ENCODE results near the gene CACNB2.

The CACNB2 gene

DNA sequence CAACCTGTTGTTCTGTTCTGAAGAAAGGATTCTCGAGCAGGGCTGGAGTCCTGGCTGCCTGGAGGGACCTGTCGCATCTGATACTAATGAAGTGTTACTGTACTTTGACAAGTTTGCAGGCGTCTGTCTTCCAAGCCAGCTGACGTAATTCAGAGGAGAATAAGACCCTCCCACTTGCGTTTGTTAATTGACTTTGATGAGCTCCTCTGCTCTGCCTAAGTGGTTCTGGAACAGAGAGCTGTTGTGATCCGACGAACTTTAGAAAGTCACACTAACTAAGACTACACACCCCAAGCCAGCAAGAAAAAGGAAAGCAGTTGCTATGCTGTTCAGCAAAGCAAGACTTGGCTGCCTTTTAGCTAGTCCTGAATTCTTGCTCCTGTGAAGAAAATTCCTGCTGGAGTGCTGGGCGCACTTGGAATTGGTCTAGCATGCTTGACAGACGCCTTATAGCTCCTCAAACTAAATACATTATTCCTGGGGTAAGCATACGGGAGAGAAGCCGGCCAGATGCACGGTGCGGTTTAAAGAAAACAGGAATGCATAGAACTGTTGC is 200.3 kb downstream of the CACNB2 start:
- no peak for DNase-seq

GRCh38 chr10:18341055-18341454 is 200.8 kb downstream of the CACNB2 start:
- no peak for DNase-seq

DNA sequence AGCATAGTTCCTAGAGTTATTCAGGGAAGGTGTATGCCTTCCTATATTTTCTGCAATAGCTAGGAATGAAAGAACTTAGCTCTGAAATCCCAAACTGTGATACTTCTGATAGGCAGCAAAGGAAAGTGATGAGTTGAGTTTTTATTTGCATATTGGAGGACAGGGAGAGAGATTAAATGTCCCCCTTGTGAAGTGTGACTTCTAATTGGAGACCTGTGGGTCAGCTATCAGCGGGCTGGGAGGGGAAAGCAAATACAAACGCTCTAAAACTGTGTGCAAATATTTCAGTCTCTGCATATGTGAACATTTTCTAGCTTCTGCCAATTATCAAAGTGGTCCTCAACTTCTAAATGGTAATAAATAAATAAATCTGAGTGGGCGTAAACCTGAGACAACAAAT is 203.3 kb downstream of the CACNB2 start:
- DNase-seq, result no peak

DNA sequence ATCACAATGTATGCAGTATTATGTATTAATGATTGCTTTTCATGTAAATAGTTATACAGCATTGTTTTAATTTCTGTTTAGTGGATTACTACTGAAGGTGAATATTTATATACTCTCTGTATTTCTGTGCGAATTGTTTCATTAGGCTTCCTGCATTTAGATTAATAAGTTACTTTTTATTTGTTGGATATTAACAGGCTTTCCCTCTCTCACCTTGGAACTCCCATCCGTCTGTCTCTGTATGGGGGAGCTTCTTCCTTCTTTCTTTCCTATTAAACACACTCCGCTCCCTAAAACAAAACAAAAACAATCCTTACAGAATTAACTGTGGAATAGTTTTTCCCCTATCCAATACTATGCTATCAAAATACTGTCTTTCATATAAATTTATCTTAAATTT is 205.1 kb downstream of the CACNB2 start:
- no peak for DNase-seq

GRCh38 chr10:18350340-18350739 is 210.1 kb downstream of the CACNB2 start:
- no peak for DNase-seq

- no peak for DNase-seq
Measured at GRCh38 chr10:18351421-18351820, 211.2 kb downstream of the CACNB2 start.

GRCh38 chr10:18352175-18352574 is 212.0 kb downstream of the CACNB2 start:
- DNase-seq, result no peak

- DNase-seq, result no peak
Measured at GRCh38 chr10:18359812-18360211, 219.6 kb downstream of the CACNB2 start.

DNA sequence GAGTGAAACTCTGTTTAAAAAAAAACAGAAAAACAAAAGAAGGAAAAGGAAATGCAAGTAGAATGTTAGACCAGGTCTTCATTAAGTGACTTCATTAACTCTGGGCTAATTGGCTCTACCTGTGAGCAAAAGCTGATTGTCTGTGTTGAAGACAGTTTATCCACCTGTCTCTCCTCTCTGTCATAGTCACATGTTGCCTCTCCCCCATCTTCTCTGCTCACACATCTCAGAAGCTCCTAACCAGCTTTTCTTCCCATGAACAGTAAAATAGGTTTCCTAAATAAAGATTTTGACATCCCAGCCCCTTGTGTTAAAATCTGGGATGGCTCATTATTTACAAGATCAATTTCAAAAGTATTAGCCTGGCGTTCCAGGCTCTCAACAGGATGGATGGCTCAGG is 222.7 kb downstream of the CACNB2 start:
- DNase-seq, result no peak

GRCh38 chr10:18364987-18365775 is 225.0 kb downstream of the CACNB2 start:
- DNase-seq, result no peak

GRCh38 chr10:18367840-18368239 is 227.6 kb downstream of the CACNB2 start:
- DNase-seq, result no peak

- DNase-seq, result peak in 2 of 4 experiments; percentile 6
Measured at GRCh38 chr10:18368273-18368672, 228.0 kb downstream of the CACNB2 start.

- DNase-seq, result no peak
Measured at GRCh38 chr10:18368682-18369081, 228.5 kb downstream of the CACNB2 start.

- no peak for DNase-seq
Measured at GRCh38 chr10:18369859-18370473, 229.7 kb downstream of the CACNB2 start.

GRCh38 chr10:18376650-18377049 is 236.4 kb downstream of the CACNB2 start:
- DNase-seq, result no peak

GRCh38 chr10:18377898-18378297 is 237.7 kb downstream of the CACNB2 start:
- no peak for DNase-seq

DNA sequence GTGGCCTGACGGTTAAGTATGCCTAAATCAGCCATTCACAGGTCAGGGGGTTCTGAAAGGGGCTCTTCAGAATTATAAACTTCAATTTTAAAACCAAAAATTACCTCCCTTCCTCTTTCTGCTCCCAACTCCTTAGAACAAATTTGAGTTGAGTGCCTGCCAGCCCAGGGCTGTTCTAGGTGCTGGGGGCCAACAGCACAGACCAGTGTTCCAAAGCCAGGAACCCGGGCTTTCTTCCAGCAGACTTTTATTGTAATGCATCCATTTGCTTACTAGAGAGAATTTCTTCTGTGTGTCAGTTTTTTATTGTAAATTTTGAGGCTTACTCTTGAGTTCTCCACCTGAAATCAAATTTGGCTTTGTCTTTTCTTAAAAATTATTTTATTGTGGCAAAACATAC is 238.5 kb downstream of the CACNB2 start:
- no peak for DNase-seq

DNA sequence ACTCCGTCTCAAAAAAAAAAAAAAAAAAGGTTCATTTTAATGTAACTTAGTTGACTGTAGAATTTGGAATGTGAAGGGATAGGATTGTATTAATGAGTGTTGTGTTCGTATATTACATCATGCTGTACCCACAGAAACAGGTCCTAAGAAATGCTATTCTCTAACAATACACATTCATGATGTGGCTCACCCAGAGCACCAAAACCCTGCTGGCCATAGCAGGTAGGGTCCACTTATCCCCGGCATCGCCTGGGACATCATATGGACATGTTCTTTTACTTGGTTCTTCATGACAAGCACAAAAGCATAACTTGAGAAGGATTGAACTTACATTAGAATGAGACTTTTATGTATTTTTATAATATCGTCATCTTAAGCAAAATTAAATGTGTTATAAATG is 241.5 kb downstream of the CACNB2 start:
- no peak for DNase-seq

GRCh38 chr10:18397906-18398305 is 257.7 kb downstream of the CACNB2 start:
- DNase-seq, result no peak

- no peak for DNase-seq
Measured at GRCh38 chr10:18399158-18399557, 258.9 kb downstream of the CACNB2 start.

GRCh38 chr10:18400201-18400905 is 260.1 kb downstream of the CACNB2 start:
- DNase-seq, result no peak

DNA sequence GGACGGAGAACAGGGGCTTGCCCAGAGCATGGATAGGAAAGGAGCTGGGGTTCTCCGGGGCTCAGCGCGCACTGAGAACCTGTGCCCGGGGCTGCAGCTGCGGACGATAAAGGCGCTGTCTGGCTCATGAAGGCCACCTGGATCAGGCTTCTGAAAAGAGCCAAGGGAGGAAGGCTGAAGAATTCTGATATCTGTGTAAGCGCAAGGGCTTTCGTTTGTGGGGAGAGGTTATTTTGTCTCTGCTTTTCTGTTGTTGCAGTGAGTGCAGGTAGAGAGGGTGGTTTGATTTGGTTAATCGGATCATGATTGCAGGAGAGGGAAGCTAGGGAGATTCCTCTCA is 260.7 kb downstream of the CACNB2 start:
- no peak for DNase-seq

DNA sequence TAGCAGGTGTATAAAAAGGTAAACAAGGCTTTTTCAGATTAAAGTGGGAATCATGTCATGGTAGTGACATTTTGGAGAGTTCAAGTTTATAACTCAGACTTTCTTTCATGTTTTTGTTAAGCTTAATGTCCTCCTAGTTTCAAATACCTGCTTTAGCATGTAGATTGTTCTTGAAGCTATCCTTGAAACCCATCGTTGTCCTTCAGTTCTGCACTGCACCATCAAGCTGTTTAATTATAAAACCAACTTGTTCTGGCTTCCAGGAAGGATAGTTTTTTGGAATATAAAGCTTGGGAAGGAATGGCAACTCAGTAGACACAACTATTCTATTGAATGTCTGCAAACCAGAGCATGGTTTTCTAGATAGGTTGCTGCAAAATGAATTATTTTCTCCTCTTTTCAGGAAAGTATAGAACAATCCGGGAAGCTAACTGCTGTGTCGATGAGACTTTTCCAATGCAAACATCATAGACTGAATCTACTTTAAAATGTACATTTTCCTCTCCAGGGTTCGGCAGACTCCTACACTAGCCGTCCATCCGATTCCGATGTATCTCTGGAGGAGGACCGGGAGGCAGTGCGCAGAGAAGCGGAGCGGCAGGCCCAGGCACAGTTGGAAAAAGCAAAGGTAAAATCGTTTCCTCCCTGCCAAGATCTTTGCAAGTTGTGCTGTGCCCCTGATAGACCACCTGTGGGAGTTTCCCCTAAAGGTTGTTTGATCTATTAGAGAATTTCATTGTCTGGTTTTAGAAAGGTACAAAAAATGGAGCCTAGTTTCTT is 261.4 kb downstream of the CACNB2 start:
- no peak for DNase-seq

Measured in suppressor macrophage (primary cell).